ENCODE results near the gene SNRPD1. TPM values are rescaled to one million over a fixed set of nuclear protein-coding genes. Genes with fewer than 3 reads are reported as not detected.

Gene SNRPD1
- total and polyA plus RNA-seq, 2 of the 8 experiments (the other 6 are each of a cell fraction or from before 2014, with no cell fraction given) = 59.6 to 180 TPM

GRCh38 chr18:21669736-21670285 is 57.7 kb downstream of the SNRPD1 start:
- H2AFZ ChIP-seq (ENCODE audit: low read length) = no peak overlapping the region
- TF ChIP-seq RNF2 (IDR thresholded peaks at IDR 0.05; ENCODE audit: borderline replicate concordance, low read depth, low read length, missing control alignments, poor library complexity, severe bottlenecking) = no peak

More at GRCh38 chr18:21669736-21670285, 57.7 kb downstream of the SNRPD1 start:
- Histone ChIP-seq H3K4me3 (ENCODE audit: extremely low read depth in 1 of 4, insufficient read depth in 2 of 4, low read depth in 3 of 4, low read length in 4 of 4) (no peak overlapping the region), H3K4me1 (replicated peaks in 1 of 4; ENCODE audit: control insufficient read depth in 3 of 4, insufficient read depth in 4 of 4, low read length in 3 of 4) (no peaks in the 10 kb centered on the region; a peak in 1 of 7 replicates), H4K8ac (ENCODE audit: extremely low read depth, insufficient read depth, low read length) (no peak overlapping the region), H3K36me3 (ENCODE audit: control insufficient read depth in 2 of 4, insufficient read depth in 4 of 4, low read length in 3 of 4) (no peaks in the 10 kb centered on the region), H3K9ac (replicated peaks in 1 of 4; ENCODE audit: extremely low read depth in 1 of 4, low read depth in 3 of 4, low read length in 3 of 4) (no peak overlapping the region), H3K14ac (ENCODE audit: insufficient read length) (no peak overlapping the region), H3K18ac (ENCODE audit: extremely low read depth, low read length) (no peak overlapping the region), H2AK5ac (ENCODE audit: low read depth, low read length) (no peak overlapping the region), H4K91ac (replicated peaks; ENCODE audit: insufficient read length, low read length) (no peak overlapping the region), H4K20me1 (replicated peaks in 1 of 2; ENCODE audit: control insufficient read depth in 1 of 2, insufficient read depth in 2 of 2, low read length in 2 of 2) (no peaks in the 10 kb centered on the region), H3K56ac (replicated peaks; ENCODE audit: insufficient read length, low read depth, low read length) (no peak overlapping the region), H4K5ac (ENCODE audit: insufficient read length, low read depth, low read length) (no peak overlapping the region), H3K79me2 (ENCODE audit: control insufficient read depth in 1 of 2, insufficient read depth in 2 of 2, low read length in 2 of 2) (no peaks in the 10 kb centered on the region), H2BK120ac (replicated peaks; ENCODE audit: low read depth, low read length) (no peak overlapping the region), H3K27ac (ENCODE audit: low read depth, low read length) (no peak overlapping the region), H2BK12ac (ENCODE audit: low read depth, low read length) (no peak overlapping the region), H2BK5ac (ENCODE audit: low read depth, low read length) (no peak overlapping the region), H3K79me1 (ENCODE audit: low read depth, low read length) (no peaks in the 10 kb centered on the region), H3K4ac (replicated peaks; ENCODE audit: insufficient read length, low read depth, low read length) (no peak overlapping the region), H3K27me3 (replicated peaks in 1 of 4; ENCODE audit: control insufficient read depth in 3 of 4, extremely low read depth in 1 of 4, insufficient read depth in 3 of 4, low read length in 3 of 4) (no peaks in the 10 kb centered on the region; a peak in 1 of 7 replicates), H3K23me2 (ENCODE audit: low read depth, low read length) (no peaks in the 10 kb centered on the region), H3K23ac (ENCODE audit: insufficient read length) (no peak overlapping the region), H2BK20ac (ENCODE audit: low read length) (no peak overlapping the region), H2BK15ac (ENCODE audit: low read length) (no peak overlapping the region), H3K9me3 (ENCODE audit: insufficient read depth in 2 of 2, low read depth in 1 of 2, low read length in 1 of 2) (no peaks in the 10 kb centered on the region), H3K4me2 (ENCODE audit: insufficient read depth in 1 of 2, low read depth in 2 of 2, low read length in 2 of 2) (no peak overlapping the region)
- FAIRE-seq = no peak
- ChIA-PET POLR2A (ENCODE audit: partially characterized antibody) (interaction anchor here (1.0 to 1.8 kb wide), 4 partner anchors 11 to 54 kb away, joined by 3 to 5 read pairs (median 4); no protein-coding TSS in a partner anchor), CTCF (ENCODE audit: partially characterized antibody) (interaction anchor here (2.0 kb wide), 1 partner anchor 12 kb away, joined by 8 read pairs; no protein-coding TSS in a partner anchor)
- 86% methylated on average over 9 of the region's 9 CpGs; no CpG with 5 or more reads in 1 of the 2 experiments for WGBS, 2 experiments (ENCODE audit: extremely low coverage in 1 of 2, insufficient coverage in 1 of 2, insufficient read length in 1 of 2, insufficient replicate concordance in 2 of 2, low coverage in 1 of 2, low lambda C conversion rate in 2 of 2, missing lambda C conversion rate in 1 of 2)
- DNase-seq (ENCODE audit: low read depth in 1 of 2, low spot score in 2 of 2) = no peak

Data from H1 (cell line).